Panc1 (cell line): ENCODE measurements around the gene SLC44A1. TPM values are rescaled to one million over a fixed set of nuclear protein-coding genes. Genes with fewer than 3 reads are reported as not detected.

Experiments used
- ATAC-seq: fragments of 200-7000 bp; cut with Tn5 transposase; 2 replicates; pipeline ENCODE4 v1.9.1; 2020; ENCODE audit warnings: mild to moderate bottlenecking, moderate library complexity
- BruUV-seq: library from RNA; stranded (reverse); fragments of 400-500 nt; replicated peaks from 2 replicates; lab custom pipeline; 2021; lab: Mats Ljungman, UMichigan
- CTCF ChIA-PET: fragments of 300-600 bp; sonication (Branson Sonifier 250); formaldehyde crosslinking; loops from one replicate; lab custom pipeline; 2022; ENCODE audit warnings: antibody characterized with exemption; lab: Charles Lee
- POLR2A ChIA-PET: fragments of 300-600 bp; sonication (Branson Sonifier 250); formaldehyde crosslinking; loops from one replicate; lab custom pipeline; 2022; ENCODE audit warnings: antibody characterized with exemption; lab: Charles Lee
- DNase-seq: peaks from one replicate; pipeline ENCODE4 v3.0.0-alpha.2; 2010; ENCODE audit warnings: low read depth, low spot score
- H3K27ac ChIP-seq: 2 replicates; pipeline ENCODE4 v1.5.1; 2011; ENCODE audit warnings: mild to moderate bottlenecking, low read length, inconsistent platforms
- H3K27me3 ChIP-seq: fragments of 200-500 bp; sonication (Bioruptor generic); 2 replicates; pipeline ENCODE4 v1.6.0; 2014; ENCODE audit warnings: low read length, inconsistent platforms; ENCODE audit not compliant: control insufficient read depth, insufficient read depth
- H3K36me3 ChIP-seq: fragments of 200-500 bp; sonication (Bioruptor generic); 2 replicates; pipeline ENCODE4 v1.5.1; 2014; ENCODE audit warnings: inconsistent platforms, mild to moderate bottlenecking, low read length, moderate library complexity; ENCODE audit not compliant: control insufficient read depth, insufficient read depth
- H3K4me1 ChIP-seq: 2 replicates; pipeline ENCODE4 v1.5.1; 2011; ENCODE audit warnings: inconsistent platforms, mild to moderate bottlenecking, low read length, moderate library complexity; ENCODE audit not compliant: control insufficient read depth, insufficient read depth
- H3K4me3 ChIP-seq, 2 experiments: 2 replicates each; pipeline ENCODE4 v1.5.1; 2011 to 2012; ENCODE audit warnings: low read depth in 2 of 2, low read length in 2 of 2, mild to moderate bottlenecking in 2 of 2, inconsistent platforms in 1 of 2, moderate library complexity in 1 of 2
- H3K9me3 ChIP-seq: fragments of 200-500 bp; sonication (Bioruptor generic); 2 replicates; pipeline ENCODE4 v1.5.1; 2014; ENCODE audit warnings: low read depth, mild to moderate bottlenecking, inconsistent platforms, low read length, moderate library complexity; ENCODE audit not compliant: control insufficient read depth, insufficient read depth
- CTCF ChIP-seq: fragments of 450-650 bp; IDR thresholded peaks from 2 replicates; pipeline ENCODE4 v1.5.1; 2017; ENCODE audit warnings: mild to moderate bottlenecking
- POLR2AphosphoS5 ChIP-seq: IDR thresholded peaks from 2 replicates; pipeline ENCODE4 v1.6.1; 2012; ENCODE audit warnings: mild to moderate bottlenecking, low read depth, low read length, moderate library complexity
- REST ChIP-seq, 2 experiments: IDR thresholded peaks; 2 replicates each; pipeline ENCODE4 v1.6.1; 2011 to 2012; ENCODE audit warnings: low read depth in 2 of 2, control low read depth in 1 of 2, low read length in 1 of 2, mild to moderate bottlenecking in 1 of 2, moderate library complexity in 1 of 2; ENCODE audit not compliant: insufficient read depth in 1 of 2
- SIN3A ChIP-seq: IDR thresholded peaks from 2 replicates; pipeline ENCODE4 v1.6.1; 2012; ENCODE audit warnings: low read depth, mild to moderate bottlenecking, low read length, moderate library complexity, borderline replicate concordance; ENCODE audit not compliant: insufficient read depth
- TCF7L2 ChIP-seq: IDR thresholded peaks from 2 replicates; pipeline ENCODE4 v1.6.1; 2011; ENCODE audit warnings: mild to moderate bottlenecking, low read depth, low read length, inconsistent platforms
- in situ Hi-C: cut with HindIII; loops from 2 replicates; pipeline ENCODE4 v1.10.0; 2016; ENCODE audit warnings: low sequenced_read_pairs, low pct_unique_long_range_greater_than_20kb
- intact Hi-C: fragments of 100-400 bp; cut with micrococcal nuclease; formaldehyde crosslinking; loops from one replicate; pipeline ENCODE4 v1.10.0; 2022; ENCODE audit not compliant: unreplicated experiment
- total RNA-seq: library from RNA; stranded (reverse); gene quantifications from one replicate; pipeline ENCODE4 v1.2.1, GENCODE V29; 2021; ENCODE audit not compliant: unreplicated experiment

Gene SLC44A1
- total RNA-seq, 1 experiment from 2014 or later, result 8.7 TPM

GRCh38 chr9:105219291-105219805 is 25.1 kb upstream of the SLC44A1 start:
- Histone ChIP-seq H3K36me3 (no peaks in the 10 kb centered on the region), H3K4me1 (no peaks in the 10 kb centered on the region), H3K4me3 (no peak overlapping the region), H3K27me3 (no peaks in the 10 kb centered on the region), H3K9me3 (no peaks in the 10 kb centered on the region), H3K27ac (no peak overlapping the region)
- no TSS peak for BruUV-seq
- no peak for ATAC-seq
- intact Hi-C loops, result no loop called here
- DNase-seq, result no peak
- TF ChIP-seq CTCF (no peak), SIN3A (no peak), POLR2AphosphoS5 (no peak), TCF7L2 (no peak), REST (IDR thresholded peaks at IDR 0.05; ENCODE audit: insufficient read depth in 1 of 2, low read depth in 2 of 2, low read length in 1 of 2) (no peak)
- in situ Hi-C loops, result no loop called here
- CTCF ChIA-PET, result no interaction called here
- POLR2A ChIA-PET, result no interaction called here

DNA sequence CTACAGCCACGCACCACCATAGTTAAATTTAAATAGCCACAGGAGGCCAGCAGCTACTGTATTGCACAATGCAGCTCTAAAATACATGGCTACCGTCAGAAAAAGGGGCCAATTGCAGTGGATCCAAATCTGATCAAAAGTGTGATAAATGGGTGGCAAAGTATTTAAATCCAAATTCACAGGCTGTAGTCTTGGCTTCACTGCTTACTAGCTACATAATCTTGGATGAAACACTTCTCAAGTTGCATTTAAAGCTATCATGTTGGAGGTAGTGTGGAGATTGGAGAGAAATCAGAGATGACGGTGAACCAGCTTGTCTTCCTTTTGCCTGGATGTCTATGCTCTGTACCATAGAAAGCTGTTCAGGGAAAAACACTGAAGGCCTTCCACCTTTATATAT is 24.0 kb upstream of the SLC44A1 start:
- H3K4me1 ChIP-seq, result no peaks in the 10 kb centered on the region
- ATAC-seq (no peak), DNase-seq (no peak)
- ChIA-PET CTCF (no interaction called here), POLR2A (no interaction called here)
- no peak overlapping the region for H3K4me3 ChIP-seq
- H3K27ac ChIP-seq, result no peak overlapping the region
- no peaks in the 10 kb centered on the region for H3K36me3 ChIP-seq
- BruUV-seq, result no TSS peak
- TF ChIP-seq REST (IDR thresholded peaks at IDR 0.05; ENCODE audit: insufficient read depth in 1 of 2, low read depth in 2 of 2, low read length in 1 of 2) (no peak), CTCF (no peak), SIN3A (no peak), POLR2AphosphoS5 (no peak), TCF7L2 (no peak)
- H3K27me3 ChIP-seq, result no peaks in the 10 kb centered on the region
- no peaks in the 10 kb centered on the region for H3K9me3 ChIP-seq
- in situ Hi-C loops, result no loop called here
- intact Hi-C loops, result no loop called here
